Superior temporal gyrus (tissue), 1 donor: ENCODE measurements around the gene NCOA5.
"Not testable (repeated sequence)": the region's sequence is repeated elsewhere in the genome, so short reads cannot be mapped to it uniquely, and the experiment has no call there.

Experiments
- DNase-seq: peaks from one replicate; pipeline ENCODE4 v3.0.0-alpha.2; 2016; ENCODE audit errors: extremely low spot score

The NCOA5 gene

DNA sequence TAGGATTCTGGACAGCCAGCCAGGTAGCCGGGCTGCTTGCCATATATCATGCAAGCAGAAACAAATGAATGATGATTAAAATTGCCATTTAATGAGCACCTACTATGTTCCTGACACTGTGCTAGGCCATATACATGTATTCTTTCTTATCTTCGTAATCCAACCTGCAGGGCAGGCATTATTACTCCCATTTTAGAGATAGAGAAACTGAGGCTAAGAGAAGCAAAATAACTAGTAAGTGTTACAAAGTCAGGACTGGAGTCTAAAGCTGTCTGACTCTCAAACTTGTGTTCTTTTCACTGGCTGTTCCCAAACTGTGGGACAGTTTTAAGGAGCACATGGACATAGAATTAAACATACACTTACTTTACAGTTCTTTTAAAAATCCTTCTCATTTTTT, 30.4 kb upstream of the NCOA5 start:
- DNase-seq = no peak

DNA sequence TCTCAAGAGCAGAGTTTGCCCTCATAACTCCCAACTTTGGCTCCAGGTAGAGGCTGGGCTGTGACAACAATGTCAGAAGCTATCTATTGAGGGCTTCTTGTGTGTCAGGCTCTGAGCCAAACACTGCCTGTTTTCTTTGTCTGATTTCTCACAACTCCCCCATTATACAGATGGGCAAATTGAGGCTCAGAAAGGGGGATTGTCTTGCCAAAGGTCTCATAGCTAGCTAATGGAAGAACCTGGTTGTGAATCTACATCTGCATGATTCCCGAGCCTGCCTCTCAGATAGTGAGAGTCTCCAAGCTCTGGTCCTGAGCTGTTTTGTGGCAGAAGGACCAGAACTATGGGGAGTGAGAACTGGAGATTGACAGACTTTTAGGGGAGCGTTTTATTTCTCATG, 29.8 kb upstream of the NCOA5 start:
- DNase-seq = no peak

- no peak for DNase-seq
Observed at GRCh38 chr20:46119028-46119546, 29.3 kb upstream of the NCOA5 start.

DNA sequence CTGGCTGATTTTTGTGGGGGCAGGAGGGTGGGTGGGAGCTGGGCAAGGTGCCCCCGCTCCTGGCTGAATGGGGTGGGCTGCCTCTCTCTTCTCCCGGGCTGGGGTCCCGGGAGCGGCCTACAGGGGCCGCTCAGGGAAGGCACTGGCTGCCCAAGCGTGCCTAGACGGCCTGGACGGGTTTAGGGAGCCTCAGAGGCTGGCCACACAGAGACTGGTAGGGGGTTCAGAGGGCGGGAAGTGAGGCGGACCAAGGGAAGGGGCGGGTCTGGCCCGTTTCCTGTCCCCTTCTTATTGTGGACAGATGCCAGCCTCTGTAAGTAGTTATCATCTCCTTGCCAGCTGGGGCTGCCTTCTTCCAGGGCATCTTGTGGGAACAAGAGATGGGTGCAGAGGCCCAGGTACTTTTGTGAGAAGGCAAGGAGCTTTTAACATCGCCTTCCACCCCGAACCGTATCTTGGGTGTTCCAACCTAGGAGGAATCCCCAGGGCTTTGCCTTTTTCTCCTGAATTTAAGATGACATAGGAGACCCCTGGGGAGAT, 28.8 kb upstream of the NCOA5 start:
- no peak for DNase-seq

DNA sequence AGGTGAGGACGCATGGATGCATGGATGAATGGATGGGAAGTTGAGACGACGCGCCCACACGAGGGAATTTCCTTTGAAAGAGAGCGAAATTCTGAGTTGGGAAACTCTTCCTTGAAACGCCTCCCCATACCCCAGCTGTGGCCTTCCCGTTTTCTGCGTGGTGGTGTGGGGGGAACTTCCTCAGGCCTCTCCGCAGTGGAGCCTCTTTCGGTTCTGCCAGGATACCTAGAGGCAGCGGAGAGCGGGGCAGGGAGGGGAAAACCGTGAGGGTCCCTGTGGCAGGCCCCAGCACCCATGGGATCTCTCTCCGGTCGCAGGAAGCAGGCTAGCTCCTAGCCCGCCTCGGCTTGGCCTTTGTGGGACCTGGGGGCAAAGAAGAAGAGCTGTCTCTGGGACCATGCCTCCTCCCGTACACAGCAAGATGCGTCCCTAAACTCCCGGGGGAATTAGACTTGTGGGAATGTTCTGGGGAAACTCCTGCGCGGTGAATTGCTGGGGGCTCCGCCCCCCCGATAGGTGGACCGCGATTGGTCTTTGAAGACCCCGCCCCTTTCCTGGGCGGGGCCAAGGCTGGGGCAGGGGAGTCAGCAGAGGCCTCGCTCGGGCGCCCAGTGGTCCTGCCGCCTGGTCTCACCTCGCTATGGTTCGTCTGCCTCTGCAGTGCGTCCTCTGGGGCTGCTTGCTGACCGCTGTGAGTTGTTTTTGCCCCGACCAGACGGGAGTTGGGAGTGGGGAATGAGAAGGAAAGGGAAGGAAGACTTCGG, 28.1 kb upstream of the NCOA5 start, which contains the start of gene CD40:
Gene CD40, plus strand, starts transcription at position 611 of the 764 bp plus-strand sequence. Its CDS starts 30 bp downstream, at position 641.
- DNase-seq = no peak

DNA sequence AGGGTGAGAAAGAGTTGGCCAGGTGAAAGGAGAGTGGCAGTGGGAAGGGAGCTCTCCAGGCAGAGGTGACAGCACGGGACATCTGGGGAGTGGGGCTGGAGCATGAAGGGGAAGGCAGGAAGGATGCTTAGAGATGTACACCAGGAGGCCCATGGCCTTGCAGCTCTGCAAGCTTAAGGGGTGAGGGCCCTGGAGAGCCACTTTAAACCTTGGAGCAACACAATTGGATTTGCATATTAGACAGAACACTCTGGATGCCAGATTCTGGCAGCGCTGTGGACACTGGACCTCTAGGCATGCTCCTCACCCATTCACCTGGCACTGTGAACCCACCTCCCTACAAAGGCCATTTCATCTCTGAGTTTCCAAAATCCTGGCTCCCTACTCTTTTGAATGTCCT, 24.7 kb upstream of the NCOA5 start:
- no peak for DNase-seq

- no peak for DNase-seq
Observed at GRCh38 chr20:46113113-46113470, 23.3 kb upstream of the NCOA5 start.

DNA sequence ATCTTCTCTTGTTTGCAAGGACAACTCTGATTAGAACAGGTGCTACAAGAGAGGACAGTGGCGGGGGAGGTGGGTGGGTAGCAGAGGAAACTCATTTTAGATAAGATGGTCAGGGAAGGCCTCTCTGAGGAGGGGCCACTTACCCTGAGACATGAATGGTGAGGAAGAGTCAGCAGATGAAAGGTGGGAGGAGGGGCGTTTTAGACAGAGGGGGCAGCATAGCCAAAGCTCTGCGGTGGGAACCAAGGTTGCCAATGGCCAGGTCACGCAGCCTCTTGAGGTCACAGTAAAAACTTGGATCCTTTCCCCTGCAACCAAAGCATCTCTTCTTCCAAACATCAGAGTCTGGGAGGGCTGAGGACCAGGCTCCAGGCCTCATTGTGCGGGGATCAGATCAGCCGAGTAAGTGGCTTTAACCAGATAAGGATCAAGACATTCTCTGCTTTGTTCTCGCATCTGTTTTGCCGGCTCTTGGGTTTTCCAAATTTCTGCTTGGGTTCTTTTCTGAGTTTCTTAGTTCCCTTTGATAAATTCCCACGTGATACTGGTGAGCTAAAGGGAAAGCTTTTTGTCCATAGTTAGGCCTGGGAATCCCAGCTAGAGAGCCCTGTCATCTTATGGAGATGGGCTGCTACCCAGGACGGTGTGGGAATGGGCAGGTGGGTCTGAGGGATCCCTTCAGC, 22.8 kb upstream of the NCOA5 start:
- DNase-seq = no peak

DNA sequence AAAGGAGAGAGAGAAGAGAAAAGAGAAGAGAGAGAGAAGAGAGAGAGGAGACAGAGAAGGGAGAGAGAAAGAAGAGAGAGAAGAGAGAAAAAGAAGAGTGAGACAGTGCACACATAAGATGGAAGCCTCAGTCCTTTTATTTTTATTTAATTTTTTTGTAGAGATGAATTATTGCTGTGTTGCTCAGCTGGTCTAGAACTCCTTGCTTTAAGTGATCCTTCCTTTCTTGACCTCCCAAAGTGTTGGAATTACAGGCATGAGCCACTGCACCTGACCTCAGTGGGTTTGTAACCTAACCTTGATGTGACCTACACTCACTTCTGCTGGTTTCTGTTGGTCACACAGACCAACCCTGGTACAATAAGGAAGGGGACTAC, 22.1 kb upstream of the NCOA5 start:
- DNase-seq = no peak

- no peak for DNase-seq
Observed at GRCh38 chr20:46111028-46111835, 21.5 kb upstream of the NCOA5 start.

GRCh38 chr20:46108976-46109375, 19.2 kb upstream of the NCOA5 start:
- DNase-seq = no peak

DNA sequence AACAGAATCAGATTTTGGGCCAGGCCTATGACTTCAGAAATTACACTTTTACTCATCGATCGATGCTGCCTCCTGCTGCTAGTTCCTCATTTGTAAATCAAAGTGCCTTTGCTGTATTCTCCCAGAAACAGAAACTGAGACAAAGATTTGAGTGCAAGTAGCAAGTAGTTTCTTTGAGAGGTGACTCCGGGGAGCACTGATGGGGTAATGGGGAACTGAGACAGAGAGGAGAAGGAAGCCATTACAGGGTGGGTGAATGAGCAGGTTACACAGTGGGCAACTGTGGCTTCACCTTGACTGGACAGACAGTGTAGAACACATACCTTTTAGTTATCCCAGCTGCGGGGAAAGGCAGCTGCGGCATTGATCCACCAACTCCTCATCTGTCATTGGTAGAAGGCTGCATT, 18.7 kb upstream of the NCOA5 start:
- no peak for DNase-seq

DNA sequence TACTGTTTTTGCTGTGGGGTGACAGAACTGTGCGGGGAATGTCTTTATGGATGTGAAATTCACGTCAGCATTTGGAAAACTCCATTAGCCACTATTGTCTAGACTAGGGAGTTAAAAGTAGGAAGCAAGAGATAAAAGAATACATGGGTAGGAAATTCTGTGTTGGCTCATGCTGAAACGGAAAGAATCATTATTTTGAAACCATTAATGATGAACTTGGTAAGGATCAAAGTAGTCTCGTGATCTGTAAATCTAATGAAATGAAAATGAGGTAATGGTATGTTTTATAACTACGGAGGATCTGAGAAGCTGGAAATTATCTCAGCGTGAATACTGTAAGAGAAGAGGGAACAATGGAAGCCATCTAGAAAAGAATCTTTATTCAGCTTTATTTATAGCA, 17.3 kb upstream of the NCOA5 start:
- no peak for DNase-seq

DNA sequence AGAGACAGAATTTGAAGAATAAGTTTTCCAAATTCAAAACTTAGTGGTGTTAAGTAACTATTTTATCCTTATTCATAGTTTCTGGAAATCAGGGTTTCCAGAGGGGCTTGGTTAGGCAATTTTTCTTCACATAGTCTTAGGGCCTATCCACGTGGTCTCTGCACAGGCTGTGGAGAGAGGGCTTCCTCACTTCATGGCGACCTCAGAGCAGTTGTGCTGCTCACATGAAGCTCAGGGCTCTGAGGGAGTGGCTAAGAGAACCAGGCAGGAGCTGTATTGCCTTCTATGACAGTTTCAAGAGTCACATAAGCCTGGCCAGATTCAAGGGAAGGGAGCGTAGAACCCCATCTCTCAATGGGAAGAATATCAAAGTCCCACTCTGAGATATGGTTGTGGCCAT, 14.5 kb upstream of the NCOA5 start:
- no peak for DNase-seq

DNA sequence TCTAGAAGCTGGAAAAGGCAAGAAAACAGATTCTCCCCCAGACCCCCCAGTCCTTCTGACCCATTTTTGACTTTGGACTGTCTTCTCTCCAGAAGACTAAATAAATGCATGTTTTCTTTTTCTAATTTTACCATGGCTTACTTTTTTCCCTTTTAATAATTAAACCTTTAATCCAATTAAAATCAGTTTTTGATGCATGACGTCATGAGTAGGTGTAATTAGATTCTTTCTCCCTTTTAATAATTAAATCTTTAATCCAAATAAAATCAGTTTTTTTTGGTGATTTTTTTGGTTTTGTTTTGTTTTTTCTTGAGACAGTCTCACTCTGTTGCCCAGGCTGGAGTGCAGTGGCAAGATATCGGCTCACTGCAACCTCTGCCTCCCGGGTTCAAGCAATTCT, 13.2 kb upstream of the NCOA5 start:
- DNase-seq = no peak

- DNase-seq = no peak
Observed at GRCh38 chr20:46101957-46102356, 12.2 kb upstream of the NCOA5 start.

DNA sequence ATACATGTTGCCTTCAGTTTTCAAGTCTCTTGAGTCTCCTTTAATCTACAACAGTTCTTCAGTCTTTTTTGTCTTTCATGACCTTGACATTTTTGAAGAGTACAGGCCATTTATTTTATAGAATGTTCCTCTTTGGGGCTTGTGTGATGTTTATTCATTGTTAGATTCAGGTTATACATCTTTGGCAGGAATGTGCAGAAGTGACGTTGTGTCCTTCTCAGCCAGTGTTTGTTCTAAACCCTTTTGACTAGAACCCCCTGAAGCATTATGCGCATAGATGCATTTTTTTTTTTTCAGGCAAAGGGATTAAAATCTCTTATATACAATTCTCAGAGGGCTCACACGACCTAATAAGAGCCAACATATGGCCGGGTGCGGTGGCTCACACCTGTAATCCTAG, 11.2 kb upstream of the NCOA5 start:
- DNase-seq = no peak

DNA sequence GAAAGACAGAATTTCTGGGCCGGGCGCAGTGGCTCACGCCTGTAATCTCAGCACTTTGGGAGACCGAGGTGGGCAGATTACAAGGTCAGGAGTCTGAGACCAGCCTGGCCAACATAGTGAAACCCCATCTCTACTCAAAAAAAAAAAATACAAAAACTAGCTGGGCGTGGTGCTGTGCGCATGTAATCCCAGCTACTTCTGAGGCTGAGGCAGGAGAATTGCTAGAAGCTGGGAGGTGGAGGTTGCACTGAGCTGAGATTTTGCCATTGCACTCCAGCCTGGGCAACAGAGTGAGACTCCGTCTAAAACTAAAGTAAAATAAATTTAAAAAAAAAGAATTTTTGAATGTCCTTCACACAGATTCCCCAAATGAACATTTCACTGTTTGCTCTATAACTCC, 10.7 kb upstream of the NCOA5 start:
- not testable (repeated sequence) for DNase-seq

DNA sequence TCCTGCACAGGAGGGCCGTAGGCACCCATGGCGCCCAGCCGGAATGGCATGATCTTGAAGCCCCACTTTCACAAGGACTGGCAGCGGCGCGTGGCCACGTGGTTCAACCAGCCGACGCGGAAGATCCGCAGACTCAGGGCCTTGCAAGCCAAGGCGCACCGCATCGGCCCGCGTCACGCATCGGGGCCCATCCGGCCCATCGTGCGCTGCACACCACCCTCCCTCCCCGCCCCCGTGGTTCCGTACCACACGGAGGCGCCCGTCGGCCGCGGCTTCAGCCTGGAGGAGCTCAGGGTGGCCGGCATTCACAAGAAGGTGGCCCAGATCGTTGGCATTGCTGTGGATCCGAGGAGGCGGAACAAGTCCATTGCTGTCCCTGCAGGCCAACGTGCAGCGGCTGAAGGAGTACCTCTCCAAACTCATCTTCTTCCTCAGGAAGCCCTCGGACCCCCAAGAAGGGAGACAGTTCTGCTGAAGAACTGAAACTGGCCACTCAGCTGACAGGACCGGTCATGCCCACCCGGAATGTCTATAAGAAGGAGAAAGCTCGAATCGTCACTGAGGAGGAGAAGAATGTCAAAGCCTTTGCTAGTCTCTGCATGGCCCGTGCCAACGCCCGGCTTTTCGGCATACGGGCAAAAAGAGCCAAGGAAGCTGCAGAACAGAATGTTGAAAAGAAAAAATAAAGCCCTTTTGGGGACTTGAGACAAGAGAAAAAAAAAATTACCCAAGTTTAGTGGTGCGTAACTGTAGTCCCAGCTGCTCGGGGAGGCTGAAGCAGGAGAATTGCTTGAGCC, 9.9 kb upstream of the NCOA5 start:
- DNase-seq = no peak

- no peak for DNase-seq
Observed at GRCh38 chr20:46093531-46093930, 3.8 kb upstream of the NCOA5 start.
